ENCODE data around the gene IL4R. TPM values are rescaled to one million over a fixed set of nuclear protein-coding genes. Genes with fewer than 3 reads are reported as not detected.

IL4R gene
- total and polyA plus RNA-seq, 2 experiments from 2014 or later: 6.4 to 17.6 TPM

DNA sequence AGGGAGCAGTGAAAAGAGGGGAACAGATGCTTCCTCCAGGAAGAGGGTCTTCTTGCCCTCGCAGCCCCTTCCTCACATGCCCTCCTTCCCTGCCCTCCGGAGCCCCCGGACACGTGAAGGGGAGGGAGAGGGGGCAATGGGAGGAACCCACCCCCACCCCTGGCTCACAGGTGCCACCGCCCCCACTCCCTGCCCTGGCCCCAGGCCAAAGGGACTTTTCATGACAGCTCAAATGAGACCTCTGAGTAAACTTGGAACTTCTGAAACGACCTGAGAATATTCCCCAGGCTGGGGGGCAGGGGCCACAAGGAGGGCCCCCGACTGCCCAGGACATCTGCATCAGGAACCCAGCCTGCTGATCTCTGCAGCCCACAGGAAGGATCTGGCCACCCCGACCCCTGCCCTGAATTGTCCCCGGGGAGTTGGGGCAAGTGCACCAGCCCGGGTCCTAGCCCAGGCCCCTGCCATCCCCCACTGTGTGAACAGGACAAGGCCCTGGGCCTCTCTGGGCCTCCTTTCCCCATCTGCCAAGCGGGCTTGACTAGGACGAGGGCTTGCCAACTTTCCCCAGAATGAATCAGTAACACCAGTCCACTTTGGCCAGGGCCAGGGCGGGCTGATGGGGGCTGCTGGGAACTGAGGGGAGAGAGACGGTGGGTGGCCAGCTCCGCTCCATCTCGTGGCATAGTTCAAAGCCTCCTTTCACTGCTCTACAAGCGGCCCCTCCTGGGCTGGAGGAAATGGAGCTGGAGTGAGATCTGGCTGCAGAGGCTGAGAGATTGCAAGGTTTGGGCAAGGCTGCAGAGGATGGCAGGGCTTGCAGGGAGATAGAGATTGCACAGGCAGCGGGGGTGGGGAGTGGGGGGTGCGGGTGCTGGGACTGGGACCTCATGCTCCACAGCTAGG lies 92.0 kb downstream of the IL4R start:
- no peaks in the 10 kb centered on the region for H3K36me3 ChIP-seq (ENCODE audit: insufficient read depth)
- H3K27me3 Mint-ChIP-seq (ENCODE audit: insufficient read depth, low read depth, poor library complexity): peaks cover 3% of the 10 kb centered on the region
- no peak overlapping the region for H3K4me2 ChIP-seq
- peak overlapping the region; percentile 95 for H2AFZ ChIP-seq
- H3K79me2 ChIP-seq (replicated peaks; ENCODE audit: insufficient read depth): no peaks in the 10 kb centered on the region
- ATAC-seq: peak; percentile 63
- peaks cover 18% of the 10 kb centered on the region; the same call in 2 of the 3 replicates for H3K4me1 Mint-ChIP-seq
- no peaks in the 10 kb centered on the region for H3K9me3 Mint-ChIP-seq
- no peak for DNase-seq (ENCODE audit: low spot score)
- no peaks in the 10 kb centered on the region for H3F3A ChIP-seq (replicated peaks; ENCODE audit: low read depth)
- H3K4me1 ChIP-seq (ENCODE audit: insufficient read depth): peaks cover 3% of the 10 kb centered on the region; the same call in 1 of the 2 replicates
- no peak overlapping the region for H3K27ac ChIP-seq (ENCODE audit: low read depth)
- H3K36me3 Mint-ChIP-seq (ENCODE audit: low read depth): no peaks in the 10 kb centered on the region; the same call in 2 of the 3 replicates
- no peaks in the 10 kb centered on the region for H3K9me2 ChIP-seq (ENCODE audit: insufficient read depth)
- no peaks in the 10 kb centered on the region for H4K20me1 ChIP-seq (replicated peaks; ENCODE audit: insufficient read depth)
- no peaks in the 10 kb centered on the region for H3K27me3 ChIP-seq (ENCODE audit: insufficient read depth)
- no peak overlapping the region for H3K4me3 ChIP-seq
- no peak overlapping the region for H3K27ac Mint-ChIP-seq
- TF ChIP-seq, protein P1, sequence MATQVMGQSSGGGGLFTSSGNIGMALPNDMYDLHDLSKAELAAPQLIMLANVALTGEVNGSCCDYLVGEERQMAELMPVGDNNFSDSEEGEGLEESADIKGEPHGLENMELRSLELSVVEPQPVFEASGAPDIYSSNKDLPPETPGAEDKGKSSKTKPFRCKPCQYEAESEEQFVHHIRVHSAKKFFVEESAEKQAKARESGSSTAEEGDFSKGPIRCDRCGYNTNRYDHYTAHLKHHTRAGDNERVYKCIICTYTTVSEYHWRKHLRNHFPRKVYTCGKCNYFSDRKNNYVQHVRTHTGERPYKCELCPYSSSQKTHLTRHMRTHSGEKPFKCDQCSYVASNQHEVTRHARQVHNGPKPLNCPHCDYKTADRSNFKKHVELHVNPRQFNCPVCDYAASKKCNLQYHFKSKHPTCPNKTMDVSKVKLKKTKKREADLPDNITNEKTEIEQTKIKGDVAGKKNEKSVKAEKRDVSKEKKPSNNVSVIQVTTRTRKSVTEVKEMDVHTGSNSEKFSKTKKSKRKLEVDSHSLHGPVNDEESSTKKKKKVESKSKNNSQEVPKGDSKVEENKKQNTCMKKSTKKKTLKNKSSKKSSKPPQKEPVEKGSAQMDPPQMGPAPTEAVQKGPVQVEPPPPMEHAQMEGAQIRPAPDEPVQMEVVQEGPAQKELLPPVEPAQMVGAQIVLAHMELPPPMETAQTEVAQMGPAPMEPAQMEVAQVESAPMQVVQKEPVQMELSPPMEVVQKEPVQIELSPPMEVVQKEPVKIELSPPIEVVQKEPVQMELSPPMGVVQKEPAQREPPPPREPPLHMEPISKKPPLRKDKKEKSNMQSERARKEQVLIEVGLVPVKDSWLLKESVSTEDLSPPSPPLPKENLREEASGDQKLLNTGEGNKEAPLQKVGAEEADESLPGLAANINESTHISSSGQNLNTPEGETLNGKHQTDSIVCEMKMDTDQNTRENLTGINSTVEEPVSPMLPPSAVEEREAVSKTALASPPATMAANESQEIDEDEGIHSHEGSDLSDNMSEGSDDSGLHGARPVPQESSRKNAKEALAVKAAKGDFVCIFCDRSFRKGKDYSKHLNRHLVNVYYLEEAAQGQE (IDR thresholded peaks at IDR 0.05; ENCODE audit: unreplicated experiment): no peak
- TF ChIP-seq CREB1 (CRISPR knock-in tag; IDR thresholded peaks at IDR 0.05; ENCODE audit: low read depth) (no peak), ZNF331 (CRISPR knock-in tag; IDR thresholded peaks at IDR 0.05; ENCODE audit: low read depth) (no peak), EZH2phosphoT487 (IDR thresholded peaks at IDR 0.05; ENCODE audit: unreplicated experiment) (no peak), STAT1 (IDR thresholded peaks at IDR 0.05; ENCODE audit: unreplicated experiment) (no peak), EZH2 (IDR thresholded peaks at IDR 0.05; ENCODE audit: low read depth, unreplicated experiment) (no peak), JUNB (IDR thresholded peaks at IDR 0.05; ENCODE audit: unreplicated experiment) (no peak), ZNF114 (CRISPR knock-in tag; IDR thresholded peaks at IDR 0.05) (no peak)
- TF ChIP-seq, protein P2, sequence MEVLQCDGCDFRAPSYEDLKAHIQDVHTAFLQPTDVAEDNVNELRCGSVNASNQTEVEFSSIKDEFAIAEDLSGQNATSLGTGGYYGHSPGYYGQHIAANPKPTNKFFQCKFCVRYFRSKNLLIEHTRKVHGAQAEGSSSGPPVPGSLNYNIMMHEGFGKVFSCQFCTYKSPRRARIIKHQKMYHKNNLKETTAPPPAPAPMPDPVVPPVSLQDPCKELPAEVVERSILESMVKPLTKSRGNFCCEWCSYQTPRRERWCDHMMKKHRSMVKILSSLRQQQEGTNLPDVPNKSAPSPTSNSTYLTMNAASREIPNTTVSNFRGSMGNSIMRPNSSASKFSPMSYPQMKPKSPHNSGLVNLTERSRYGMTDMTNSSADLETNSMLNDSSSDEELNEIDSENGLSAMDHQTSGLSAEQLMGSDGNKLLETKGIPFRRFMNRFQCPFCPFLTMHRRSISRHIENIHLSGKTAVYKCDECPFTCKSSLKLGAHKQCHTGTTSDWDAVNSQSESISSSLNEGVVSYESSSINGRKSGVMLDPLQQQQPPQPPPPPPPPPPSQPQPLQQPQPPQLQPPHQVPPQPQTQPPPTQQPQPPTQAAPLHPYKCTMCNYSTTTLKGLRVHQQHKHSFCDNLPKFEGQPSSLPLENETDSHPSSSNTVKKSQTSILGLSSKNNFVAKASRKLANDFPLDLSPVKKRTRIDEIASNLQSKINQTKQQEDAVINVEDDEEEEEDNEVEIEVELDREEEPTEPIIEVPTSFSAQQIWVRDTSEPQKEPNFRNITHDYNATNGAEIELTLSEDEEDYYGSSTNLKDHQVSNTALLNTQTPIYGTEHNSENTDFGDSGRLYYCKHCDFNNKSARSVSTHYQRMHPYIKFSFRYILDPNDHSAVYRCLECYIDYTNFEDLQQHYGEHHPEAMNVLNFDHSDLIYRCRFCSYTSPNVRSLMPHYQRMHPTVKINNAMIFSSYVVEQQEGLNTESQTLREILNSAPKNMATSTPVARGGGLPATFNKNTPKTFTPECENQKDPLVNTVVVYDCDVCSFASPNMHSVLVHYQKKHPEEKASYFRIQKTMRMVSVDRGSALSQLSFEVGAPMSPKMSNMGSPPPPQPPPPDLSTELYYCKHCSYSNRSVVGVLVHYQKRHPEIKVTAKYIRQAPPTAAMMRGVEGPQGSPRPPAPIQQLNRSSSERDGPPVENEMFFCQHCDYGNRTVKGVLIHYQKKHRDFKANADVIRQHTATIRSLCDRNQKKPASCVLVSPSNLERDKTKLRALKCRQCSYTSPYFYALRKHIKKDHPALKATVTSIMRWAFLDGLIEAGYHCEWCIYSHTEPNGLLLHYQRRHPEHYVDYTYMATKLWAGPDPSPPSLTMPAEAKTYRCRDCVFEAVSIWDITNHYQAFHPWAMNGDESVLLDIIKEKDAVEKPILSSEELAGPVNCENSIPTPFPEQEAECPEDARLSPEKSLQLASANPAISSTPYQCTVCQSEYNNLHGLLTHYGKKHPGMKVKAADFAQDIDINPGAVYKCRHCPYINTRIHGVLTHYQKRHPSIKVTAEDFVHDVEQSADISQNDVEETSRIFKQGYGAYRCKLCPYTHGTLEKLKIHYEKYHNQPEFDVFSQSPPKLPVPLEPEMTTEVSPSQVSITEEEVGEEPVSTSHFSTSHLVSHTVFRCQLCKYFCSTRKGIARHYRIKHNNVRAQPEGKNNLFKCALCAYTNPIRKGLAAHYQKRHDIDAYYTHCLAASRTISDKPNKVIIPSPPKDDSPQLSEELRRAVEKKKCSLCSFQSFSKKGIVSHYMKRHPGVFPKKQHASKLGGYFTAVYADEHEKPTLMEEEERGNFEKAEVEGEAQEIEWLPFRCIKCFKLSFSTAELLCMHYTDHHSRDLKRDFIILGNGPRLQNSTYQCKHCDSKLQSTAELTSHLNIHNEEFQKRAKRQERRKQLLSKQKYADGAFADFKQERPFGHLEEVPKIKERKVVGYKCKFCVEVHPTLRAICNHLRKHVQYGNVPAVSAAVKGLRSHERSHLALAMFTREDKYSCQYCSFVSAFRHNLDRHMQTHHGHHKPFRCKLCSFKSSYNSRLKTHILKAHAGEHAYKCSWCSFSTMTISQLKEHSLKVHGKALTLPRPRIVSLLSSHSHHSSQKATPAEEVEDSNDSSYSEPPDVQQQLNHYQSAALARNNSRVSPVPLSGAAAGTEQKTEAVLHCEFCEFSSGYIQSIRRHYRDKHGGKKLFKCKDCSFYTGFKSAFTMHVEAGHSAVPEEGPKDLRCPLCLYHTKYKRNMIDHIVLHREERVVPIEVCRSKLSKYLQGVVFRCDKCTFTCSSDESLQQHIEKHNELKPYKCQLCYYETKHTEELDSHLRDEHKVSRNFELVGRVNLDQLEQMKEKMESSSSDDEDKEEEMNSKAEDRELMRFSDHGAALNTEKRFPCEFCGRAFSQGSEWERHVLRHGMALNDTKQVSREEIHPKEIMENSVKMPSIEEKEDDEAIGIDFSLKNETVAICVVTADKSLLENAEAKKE (CRISPR knock-in tag; IDR thresholded peaks at IDR 0.05): no peak
- H3K4me3 Mint-ChIP-seq: no peak overlapping the region

Measured in GM23338 (cell line).